Motor neuron (in vitro differentiated cells): ENCODE measurements around the gene LDHD. TPM values are rescaled to one million over a fixed set of nuclear protein-coding genes. Genes with fewer than 3 reads are reported as not detected.

ENCODE experiments used
- ATAC-seq, 8 experiments: fragments of 200-7000 bp; cut with Tn5 transposase; replicated peaks in 6 of 8; 2 replicates each; pipeline ENCODE4 v1.8.0; 2021; ENCODE audit warnings: mild to moderate bottlenecking in 8 of 8, moderate library complexity in 8 of 8
- H3K27ac ChIP-seq, 2 donors: fragments of 250-450 bp; sonication (Bioruptor Pico); 2 replicates each; pipeline ENCODE4 v1.9.0; 2021; ENCODE audit warnings: antibody characterized with exemption in 2 of 2, mild to moderate bottlenecking in 2 of 2, moderate library complexity in 1 of 2
- H3K4me1 ChIP-seq, 2 donors: fragments of 250-450 bp; sonication (Bioruptor Pico); replicated peaks in 1 of 2; 2 replicates each; pipeline ENCODE4 v1.6.1; 2021; ENCODE audit warnings: antibody characterized with exemption in 2 of 2, mild to moderate bottlenecking in 2 of 2, moderate library complexity in 1 of 2
- H3K4me3 ChIP-seq, 5 donors: fragments of 250-450 bp; sonication (Bioruptor Pico); 2 replicates each; pipeline ENCODE4 v1.9.0; 2021; ENCODE audit warnings: antibody characterized with exemption in 5 of 5, mild to moderate bottlenecking in 5 of 5, moderate library complexity in 4 of 5
- WGBS, 10 experiments: fragments of 450-650 bp; shearing (Covaris generic); methylation state at CpG; one replicate each; pipeline ENCODE4 v1.0.0; 2022; 5-methylcytosine and 5-hydroxymethylcytosine counted together
- in situ Hi-C, 9 experiments: fragments of 400-800 bp; cut with MboI; loops; one replicate each; pipeline ENCODE4 v1.15.0; 2021; ENCODE audit warnings: low sequenced_read_pairs in 9 of 9, low pct_unique_long_range_greater_than_20kb in 2 of 9; ENCODE audit not compliant: unreplicated experiment in 9 of 9
- total RNA-seq, 8 experiments: library from RNA; unstranded; fragments of 300-600 nt; gene quantifications; 2 replicates each; pipeline versions ENCODE4 v1.2.3 to v1.2.4, GENCODE V29; 2022

LDHD gene
- 1 to 10 TPM in 4 of 8 experiments, under 1 TPM in 4; 0.33 to 2.8 (median 1.0) TPM for total RNA-seq

DNA sequence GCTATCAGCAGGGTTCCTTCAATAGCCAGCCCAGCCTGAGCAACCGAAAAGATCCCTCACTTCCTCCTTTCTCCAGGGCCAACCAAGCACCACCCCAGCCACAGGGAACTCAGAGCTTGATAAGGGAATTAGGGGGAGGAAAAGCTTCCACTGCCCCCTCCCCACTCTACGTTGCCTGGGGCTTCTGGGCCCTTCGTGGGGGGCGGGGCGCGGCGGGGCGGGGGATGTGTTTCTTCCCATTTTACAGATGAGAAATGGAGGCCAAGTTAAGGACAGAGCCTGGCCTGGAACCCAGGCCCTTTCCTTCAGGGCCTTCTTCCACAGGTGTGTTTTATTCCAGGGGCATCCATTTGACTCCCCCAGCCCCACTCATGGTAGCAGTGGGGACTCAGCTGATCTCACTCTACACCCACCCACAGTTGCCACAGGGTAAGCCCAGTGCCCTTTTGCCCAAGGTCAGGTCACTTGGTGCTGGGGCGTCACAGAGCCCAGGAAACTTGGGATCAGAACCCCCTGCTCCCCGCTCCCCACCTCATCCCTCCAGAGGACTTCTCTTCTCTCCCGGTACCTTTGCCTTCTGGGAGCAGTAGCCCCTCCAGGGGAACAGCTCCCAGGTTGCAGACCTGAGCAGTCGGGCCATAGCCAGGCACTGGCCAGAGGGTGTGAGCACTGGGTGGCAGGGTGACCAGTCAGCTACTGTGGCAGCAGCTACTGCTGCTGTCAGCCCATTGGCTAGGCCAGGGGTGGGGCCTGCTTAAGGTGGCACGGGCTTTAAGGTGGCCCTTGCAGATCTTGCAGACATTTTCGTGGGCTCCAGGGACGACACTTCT, at the start of gene LDHD:
TSS of gene LDHD (minus strand) at position 700 of the 830 bp plus-strand sequence. CDS start at position 640, 60 bp downstream.
- no peak within 1 kb of the TSS for H3K27ac ChIP-seq

DNA sequence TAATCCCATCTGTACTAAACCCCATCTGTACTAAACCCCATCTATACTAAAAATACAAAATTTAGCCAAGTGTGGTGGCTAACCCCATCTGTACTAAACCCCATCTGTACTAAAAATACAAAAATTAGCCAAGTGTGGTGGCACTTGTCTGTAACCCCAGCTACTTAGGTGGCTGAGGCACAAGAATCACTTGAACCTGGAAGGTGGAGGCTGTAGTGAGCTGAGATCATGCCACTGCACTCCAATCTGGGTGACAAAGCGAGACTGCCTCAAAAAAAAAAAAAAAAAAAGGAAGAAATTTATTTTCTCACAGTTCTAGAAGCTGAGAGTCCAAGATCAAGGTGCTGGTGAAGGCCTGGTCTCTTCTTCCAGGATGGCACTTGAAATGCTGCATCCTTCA, 43.8 kb upstream of the LDHD start:
- WGBS, 10 experiments, result 86 to 100% methylated on average over 1 of the region's 1 CpG; no CpG with 5 or more reads in 8 of the 10 experiments
- H3K4me3 ChIP-seq, result no peak overlapping the region
- ATAC-seq, result no peak
- no peak overlapping the region for H3K27ac ChIP-seq
- no peaks in the 10 kb centered on the region for H3K4me1 ChIP-seq
- in situ Hi-C loops, result no loop called here

More for the DNA sequence above, at the start of gene LDHD:
- peak; percentile 84 to 98 (median 94) for ATAC-seq
- Histone ChIP-seq H3K4me1 (peaks cover 0 to 3% of the 10 kb centered on the region in 2 donors), H3K4me3 (peak within 1 kb of the TSS in 3 of 5 donors; percentile 24 to 33 (median 30))
- in situ Hi-C loops, result loop anchor here in 2 of 9 experiments (25.0 kb wide), 2 partner anchors 129 to 404 kb away; partner anchors contain the start of genes MLKL (in 1 of the 2), WDR59 (in 1 of the 2) and ZNRF1 (in 1 of the 2)
- WGBS, 10 experiments, result 25 to 54% (median 47%) methylated on average over 3 to 5 of the region's 15 CpGs; no CpG with 5 or more reads in 6 of the 10 experiments

DNA sequence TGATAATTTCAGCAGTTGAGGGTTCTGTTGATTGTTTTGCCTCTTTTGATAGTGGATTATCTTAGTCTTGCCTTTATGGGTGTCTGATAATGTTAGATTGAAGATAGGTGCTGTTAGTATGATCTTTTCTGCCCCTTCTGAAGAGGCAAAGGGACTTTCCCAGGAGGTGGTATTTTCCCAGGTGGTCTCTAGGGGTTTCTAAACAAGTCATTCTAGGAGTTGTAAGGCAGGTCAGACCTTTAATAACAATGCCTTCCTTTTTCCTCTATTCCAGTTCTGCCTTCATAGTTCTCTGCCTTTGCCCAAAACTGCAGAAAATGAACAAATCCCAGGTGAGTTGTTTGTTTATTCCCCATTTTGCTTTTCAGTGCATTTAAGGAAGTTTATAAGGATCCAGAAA, 36.1 kb upstream of the LDHD start:
- in situ Hi-C loops, result no loop called here
- H3K27ac ChIP-seq, result no peak overlapping the region
- ATAC-seq, result no peak
- H3K4me3 ChIP-seq, result no peak overlapping the region
- peaks cover 0 to 2% of the 10 kb centered on the region in 2 donors for H3K4me1 ChIP-seq

DNA sequence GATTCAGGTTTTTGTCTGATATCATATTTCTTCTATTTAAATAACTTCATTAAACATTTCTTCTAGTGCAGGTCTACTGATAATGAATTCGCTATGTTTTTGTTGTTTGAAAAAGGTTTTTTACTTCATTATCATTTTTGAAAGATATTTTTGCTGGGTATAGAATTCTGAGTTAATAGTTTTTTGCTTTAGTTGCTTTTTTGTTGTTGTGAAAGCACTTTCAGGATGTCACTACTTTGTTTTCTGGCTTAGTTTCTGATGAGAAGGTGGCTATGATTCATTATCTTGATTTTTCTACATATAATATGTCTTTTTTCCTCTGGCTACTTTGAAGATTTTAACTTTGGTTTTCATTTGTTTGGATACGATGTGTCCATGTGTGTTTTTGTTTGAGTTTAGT, 35.2 kb upstream of the LDHD start:
- no peak overlapping the region for H3K27ac ChIP-seq
- peaks cover 0 to 2% of the 10 kb centered on the region in 2 donors for H3K4me1 ChIP-seq
- in situ Hi-C loops, result no loop called here
- ATAC-seq, result no peak
- no peak overlapping the region for H3K4me3 ChIP-seq
- WGBS, 10 experiments, result 31 to 50% (median 50%) methylated on average over 2 of the region's 2 CpGs; no CpG with 5 or more reads in 1 of the 10 experiments

DNA sequence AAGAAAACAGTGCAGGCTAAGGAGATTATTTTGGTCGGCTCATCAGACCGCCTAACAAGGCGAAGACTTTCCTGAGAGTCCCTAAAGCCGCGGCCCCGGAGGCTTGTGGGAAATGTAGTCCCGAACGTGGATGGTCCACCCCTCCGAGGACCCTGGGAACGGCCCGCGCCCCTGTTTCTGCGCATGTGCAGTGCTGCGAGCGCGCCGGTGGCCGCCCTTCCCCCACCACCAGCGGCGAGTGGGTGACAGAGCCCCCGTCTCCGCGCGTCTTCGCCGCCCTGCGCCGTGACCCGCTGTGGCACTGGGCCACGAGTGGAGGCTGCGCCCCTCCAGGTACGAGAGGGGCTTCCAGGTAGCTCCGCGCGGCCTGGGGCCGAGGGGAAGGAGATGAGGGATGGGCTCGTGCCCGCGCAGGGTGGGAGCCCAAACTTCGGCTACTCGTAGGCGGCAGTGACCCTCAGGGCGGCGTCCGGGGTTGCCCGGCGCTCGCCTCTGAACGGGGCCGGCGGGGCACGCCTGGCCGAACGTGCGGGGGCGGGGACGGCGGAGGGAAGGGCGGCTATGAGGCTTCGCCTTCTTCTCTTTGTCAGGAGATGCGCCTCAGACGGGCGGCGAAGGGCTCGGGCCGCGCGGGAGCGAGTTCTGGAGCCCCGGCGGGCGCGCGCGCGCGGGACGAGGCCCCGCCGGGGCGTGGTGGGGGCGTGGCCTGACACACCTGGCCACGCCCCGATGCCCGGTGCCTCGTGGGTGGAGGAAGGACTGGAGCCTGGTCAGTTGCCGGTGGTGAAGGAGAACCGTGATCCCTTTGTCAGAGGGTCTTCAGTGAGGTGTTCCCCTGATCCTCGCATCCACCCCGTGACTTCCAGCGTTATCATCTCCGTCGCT, 32.0 kb upstream of the LDHD start, which contains the start of gene ZFP1:
TSS of gene ZFP1 (plus strand) at position 214 of the 885 bp plus-strand sequence. CDS start 4,428 bp downstream, outside the sequence.
- peak within 1 kb of the TSS; percentile 90 to 98 (median 95) for H3K4me3 ChIP-seq
- 0 to 20% (median 0%) methylated on average over 1 to 16 of the region's 93 CpGs; no CpG with 5 or more reads in 1 of the 10 experiments for WGBS, 10 experiments
- peak; percentile 89 to 94 (median 91) for ATAC-seq
- H3K4me1 ChIP-seq, result peaks cover 0 to 2% of the 10 kb centered on the region in 2 donors
- in situ Hi-C loops, result no loop called here
- H3K27ac ChIP-seq, result peak within 1 kb of the TSS; percentile 94 to 95

DNA sequence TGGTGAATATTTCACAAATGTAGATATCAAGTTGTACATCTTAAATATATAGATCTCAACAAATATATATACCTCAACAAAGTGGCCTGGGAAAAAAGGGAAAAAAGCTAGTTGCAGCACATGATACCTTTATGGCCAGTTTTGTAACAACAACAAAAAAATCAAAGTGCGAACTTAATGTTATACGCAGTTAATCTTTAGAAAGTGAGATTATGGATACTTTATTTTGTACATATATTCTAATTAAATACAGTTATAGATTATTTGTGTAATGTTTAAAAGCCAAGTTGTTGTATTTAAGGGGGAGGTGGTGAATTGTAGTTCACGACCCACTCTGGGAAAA, 31.4 kb upstream of the LDHD start:
- Histone ChIP-seq H3K4me3 (peak overlapping the region in 3 of 5 donors; percentile 95 to 98 (median 96)), H3K27ac (no peak overlapping the region), H3K4me1 (peaks cover 0 to 2% of the 10 kb centered on the region in 2 donors)
- in situ Hi-C loops, result no loop called here
- WGBS, 10 experiments, result 0 to 100% (median 62%) methylated on average over 1 to 3 of the region's 3 CpGs
- ATAC-seq, result no peak

DNA sequence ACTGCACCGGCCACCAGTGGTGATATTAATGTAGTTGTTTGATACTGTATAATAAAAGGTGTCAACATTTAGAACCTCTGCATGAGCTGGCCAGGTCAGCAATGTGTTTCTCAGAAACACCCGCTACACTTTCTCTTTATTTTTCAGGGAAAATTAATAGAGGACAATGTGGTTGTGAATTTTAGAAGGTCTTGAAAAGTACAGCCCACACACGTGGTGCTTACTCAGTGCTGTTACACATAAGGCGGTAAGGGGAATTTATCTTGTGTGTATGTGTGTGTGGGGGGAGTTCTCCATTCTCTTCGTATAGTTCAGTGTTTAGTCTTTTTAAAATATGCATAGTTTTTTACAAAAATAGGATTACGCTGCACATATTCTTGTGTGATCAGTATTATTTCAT, 27.4 kb upstream of the LDHD start:
- in situ Hi-C loops, result no loop called here
- no peak overlapping the region for H3K27ac ChIP-seq
- no peaks in the 10 kb centered on the region for H3K4me1 ChIP-seq
- no peak for ATAC-seq
- no peak overlapping the region for H3K4me3 ChIP-seq
- 40 to 100% (median 77%) methylated on average over 1 to 6 of the region's 6 CpGs for WGBS, 10 experiments

DNA sequence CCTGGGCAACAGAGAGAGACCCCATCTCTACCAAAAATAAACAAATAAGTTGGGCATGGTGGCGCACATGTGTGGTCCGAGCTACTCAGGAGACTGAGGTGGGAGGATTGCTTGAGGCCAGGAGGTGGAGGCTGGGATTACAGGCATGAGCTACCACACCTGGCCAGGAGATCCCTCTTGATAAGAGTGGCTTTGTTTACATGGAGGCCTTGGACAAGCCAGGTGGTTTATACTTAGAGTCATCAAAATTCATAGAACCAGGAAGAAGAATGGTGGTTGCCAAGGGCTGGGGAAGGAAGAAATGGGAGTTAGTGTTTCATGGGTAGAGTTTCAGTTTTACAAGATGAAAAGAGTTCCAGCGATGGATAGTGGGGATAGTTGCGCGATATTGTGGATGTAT, 22.9 kb upstream of the LDHD start:
- no peak overlapping the region for H3K27ac ChIP-seq
- H3K4me1 ChIP-seq, result no peaks in the 10 kb centered on the region
- no peak for ATAC-seq
- 90 to 100% (median 96%) methylated on average over 2 to 5 of the region's 5 CpGs; no CpG with 5 or more reads in 2 of the 10 experiments for WGBS, 10 experiments
- H3K4me3 ChIP-seq, result no peak overlapping the region
- in situ Hi-C loops, result no loop called here

DNA sequence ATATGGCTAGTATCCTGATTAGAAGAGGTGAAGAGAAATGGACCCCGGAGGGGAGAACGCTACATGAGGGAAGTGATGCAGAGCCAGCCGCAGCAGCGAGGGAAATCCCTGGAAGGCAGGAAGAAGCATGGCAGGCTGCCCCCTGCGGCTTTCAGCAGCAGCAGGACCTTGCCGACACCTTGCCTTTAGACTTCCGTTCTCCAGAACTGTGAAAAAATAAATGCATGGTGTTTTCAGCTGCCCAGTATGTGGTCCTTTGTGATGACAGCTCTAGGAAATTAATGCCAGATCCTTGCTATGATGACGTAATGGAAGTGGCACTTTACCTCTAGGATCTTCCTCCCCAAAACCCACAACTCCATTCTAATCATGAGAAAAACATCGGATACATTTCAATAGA, 22.1 kb upstream of the LDHD start:
- ATAC-seq, result no peak

DNA sequence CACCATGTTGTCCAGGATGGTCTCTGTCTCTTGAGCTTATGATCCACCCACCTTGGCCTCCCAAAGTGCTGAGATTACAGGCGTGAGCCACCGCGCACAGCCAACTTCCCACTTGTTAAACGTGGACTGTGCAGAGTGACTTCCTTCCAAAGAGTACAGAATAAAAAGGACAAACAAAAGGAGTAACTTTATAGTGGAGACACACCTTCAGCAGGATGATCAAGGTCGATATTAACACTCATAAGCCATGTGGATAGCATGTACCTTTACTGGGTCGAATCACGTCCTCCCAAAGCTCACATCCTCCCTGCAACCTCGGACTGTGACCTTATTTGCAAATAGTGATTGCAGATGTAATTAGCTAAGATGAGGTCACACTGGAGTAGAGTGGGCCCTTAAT, 21.7 kb upstream of the LDHD start:
- in situ Hi-C loops, result no loop called here
- Histone ChIP-seq H3K4me1 (no peaks in the 10 kb centered on the region), H3K27ac (no peak overlapping the region), H3K4me3 (no peak overlapping the region)
- WGBS, 10 experiments, result 87 to 100% (median 88%) methylated on average over 1 to 8 of the region's 8 CpGs; no CpG with 5 or more reads in 5 of the 10 experiments
- ATAC-seq, result no peak

More for the DNA sequence above, 22.1 kb upstream of the LDHD start:
- Histone ChIP-seq H3K4me1 (no peaks in the 10 kb centered on the region), H3K27ac (no peak overlapping the region), H3K4me3 (no peak overlapping the region)
- in situ Hi-C loops, result no loop called here
- WGBS, 10 experiments, result 14 to 80% (median 52%) methylated on average over 2 to 8 of the region's 9 CpGs; no CpG with 5 or more reads in 4 of the 10 experiments

DNA sequence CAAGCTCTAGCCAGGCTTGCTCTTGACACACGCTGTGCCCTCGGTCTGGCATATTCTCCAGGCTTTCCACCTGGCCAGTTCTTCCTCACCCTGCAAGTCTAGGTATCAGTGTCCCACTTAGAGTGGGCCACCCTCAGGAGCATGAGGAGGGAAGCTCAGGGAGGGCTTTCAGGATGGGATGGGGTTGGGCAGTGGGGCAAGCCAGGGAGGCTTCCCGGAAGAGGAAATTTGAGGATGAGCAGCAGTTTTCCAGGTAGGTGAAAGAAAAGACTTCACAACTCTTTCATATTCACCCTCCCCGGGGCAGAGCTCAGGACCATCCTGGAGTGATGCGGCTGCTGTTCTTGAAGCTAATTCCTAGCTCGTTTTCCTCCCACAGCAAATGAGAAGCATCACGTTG, 14.5 kb upstream of the LDHD start:
- Histone ChIP-seq H3K4me3 (no peak overlapping the region), H3K4me1 (no peaks in the 10 kb centered on the region), H3K27ac (no peak overlapping the region)
- no peak for ATAC-seq
- 33 to 93% (median 63%) methylated on average over 1 to 6 of the region's 7 CpGs; no CpG with 5 or more reads in 2 of the 10 experiments for WGBS, 10 experiments
- in situ Hi-C loops, result no loop called here

DNA sequence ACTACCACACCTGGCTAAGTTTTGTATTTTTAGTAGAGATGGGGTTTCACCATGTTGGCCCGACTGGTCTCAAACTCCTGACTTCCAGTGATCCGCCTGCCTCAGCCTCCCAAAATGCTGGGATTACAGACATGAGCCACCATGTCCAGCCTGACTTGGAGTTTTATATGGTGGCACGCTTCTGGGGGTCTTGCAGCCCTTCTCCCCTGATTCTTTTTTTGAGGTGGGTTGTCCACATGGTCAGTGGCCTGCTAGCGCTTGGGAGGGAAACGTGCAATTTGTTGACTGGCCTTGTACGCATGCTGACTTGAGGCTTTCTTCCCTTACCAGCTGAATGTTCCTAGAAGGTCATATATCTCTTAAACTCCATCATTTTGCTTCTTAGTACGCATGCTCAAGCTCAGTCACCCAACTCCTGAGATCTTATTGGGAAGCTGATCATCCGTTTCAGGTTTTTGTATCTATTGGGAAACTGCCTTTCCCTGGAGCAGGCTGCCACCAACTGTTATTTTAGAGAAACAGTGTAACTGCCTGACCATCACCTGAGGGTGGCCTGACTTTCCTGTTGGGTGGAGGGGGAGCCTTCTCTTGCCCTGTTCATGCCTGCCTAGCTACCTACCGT, 13.7 kb upstream of the LDHD start:
- WGBS, 10 experiments, result 19 to 88% (median 73%) methylated on average over 2 to 9 of the region's 9 CpGs; no CpG with 5 or more reads in 2 of the 10 experiments
- no peak overlapping the region for H3K27ac ChIP-seq
- in situ Hi-C loops, result no loop called here
- no peak overlapping the region for H3K4me3 ChIP-seq
- peak in 1 of 8 experiments; percentile 34 for ATAC-seq
- no peaks in the 10 kb centered on the region for H3K4me1 ChIP-seq
